T-helper 22 cell (primary cell): ENCODE measurements around the gene PDZD7.

ENCODE experiments used
- DNase-seq: peaks from one replicate; pipeline ENCODE4 v3.0.0-alpha.2; 2020; ENCODE audit warnings: low read depth

Gene PDZD7

DNA sequence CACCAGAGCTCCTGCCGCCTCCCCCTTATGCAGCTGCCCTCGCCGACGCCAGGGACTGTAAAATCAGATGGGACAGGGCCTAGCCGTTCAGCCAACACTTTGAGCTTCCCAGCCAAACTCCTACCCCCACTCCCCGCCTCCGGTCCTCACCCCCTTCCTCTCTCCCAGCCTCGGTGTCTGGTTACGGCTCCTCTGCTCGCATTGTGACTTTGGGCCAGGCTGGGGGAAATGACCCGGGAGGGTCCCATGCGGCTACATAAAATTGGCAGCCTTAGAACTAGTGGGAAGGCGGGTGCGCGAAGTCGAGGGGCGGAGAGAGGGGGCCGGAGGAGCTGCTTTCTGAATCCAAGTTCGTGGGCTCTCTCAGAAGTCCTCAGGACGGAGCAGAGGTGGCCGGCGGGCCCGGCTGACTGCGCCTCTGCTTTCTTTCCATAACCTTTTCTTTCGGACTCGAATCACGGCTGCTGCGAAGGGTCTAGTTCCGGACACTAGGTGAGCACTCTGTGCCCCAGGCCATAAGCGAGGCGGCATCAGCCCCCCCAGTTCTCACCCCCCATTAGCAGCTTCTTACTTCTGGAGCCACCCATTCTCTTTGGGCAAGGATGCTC, 30.8 kb upstream of the PDZD7 start, which contains the start of gene KAZALD1:
Gene KAZALD1 (plus strand): TSS at position 366 of the 608 bp plus-strand sequence. CDS start 604 bp downstream, outside the sequence.
- DNase-seq, result no peak

DNA sequence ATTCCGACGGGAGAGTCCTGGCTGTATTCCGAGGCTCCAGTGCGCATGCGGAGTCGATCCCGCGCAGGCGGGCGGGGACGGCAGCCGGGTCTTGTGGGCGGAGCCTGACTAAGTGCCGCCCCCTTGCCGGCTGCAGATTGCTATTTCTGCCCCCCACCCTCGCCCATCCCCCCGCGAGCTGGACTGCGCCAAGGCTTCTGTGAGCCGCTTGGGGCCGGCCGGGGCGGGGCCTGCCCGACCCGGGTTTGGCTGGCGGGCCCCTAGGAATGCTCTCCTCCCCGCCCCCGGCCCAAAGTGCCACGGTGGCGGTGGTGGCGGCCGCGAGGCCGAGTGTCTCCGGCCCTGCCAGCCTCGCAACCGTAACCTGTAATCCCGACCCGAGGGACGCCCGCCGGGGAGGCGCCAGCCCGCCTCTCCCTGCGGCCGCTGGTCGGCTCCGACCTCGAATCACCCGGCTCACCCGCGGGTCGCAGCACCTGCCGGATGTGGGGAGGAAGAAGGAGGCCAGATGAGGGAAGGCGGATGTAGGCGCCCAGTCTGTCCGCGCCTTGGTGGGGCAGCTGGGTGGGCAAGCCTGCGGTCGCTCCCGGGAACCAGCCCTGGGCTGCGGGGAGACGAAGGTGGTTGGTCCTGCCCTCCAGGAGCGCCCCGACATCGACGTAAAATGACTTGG, 30.2 kb upstream of the PDZD7 start:
- DNase-seq, result peak; percentile 77

- DNase-seq, result peak; percentile 73
Measured at GRCh38 chr10:101060036-101060950, 29.4 kb upstream of the PDZD7 start.

- no peak for DNase-seq
Measured at GRCh38 chr10:101056365-101057151, 25.6 kb upstream of the PDZD7 start.

DNA sequence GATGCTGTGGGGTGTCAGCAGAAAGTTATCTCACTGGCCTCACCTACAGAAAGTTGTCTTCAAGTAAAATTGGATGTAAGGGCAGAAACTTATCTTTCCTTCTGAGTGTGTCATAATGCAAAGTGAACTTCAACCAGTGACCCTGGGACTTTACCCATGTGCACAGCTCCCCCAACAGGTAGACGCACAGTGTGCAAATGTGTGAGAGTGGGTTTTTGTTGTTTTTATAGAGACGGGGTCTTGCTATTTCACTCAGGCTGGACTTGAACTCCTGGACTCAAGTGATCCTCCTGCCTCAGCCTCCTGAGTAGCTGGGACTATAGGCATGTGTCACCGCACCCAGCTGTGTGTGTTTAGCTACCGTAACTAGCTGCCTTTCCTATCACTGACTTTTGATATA, 24.5 kb upstream of the PDZD7 start:
- DNase-seq, result no peak

DNA sequence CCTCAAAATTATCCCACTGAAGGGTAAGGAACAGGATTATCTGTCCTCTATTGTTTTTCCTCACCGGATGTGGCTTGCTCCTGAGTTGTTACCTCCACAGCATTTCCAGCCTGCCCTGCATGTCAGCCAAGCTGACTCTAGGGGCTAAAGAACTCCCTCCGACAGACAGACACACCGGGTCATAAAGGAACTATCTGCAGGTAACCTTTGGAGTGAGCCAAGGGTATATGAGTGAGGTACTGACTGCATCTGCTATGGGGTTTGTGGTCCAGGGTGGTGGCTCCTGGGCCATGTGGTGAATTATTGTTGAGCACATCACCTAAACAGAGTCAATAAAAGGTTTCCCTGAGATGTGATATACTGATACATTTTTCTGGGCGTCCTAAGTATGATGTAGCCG, 23.9 kb upstream of the PDZD7 start:
- no peak for DNase-seq

DNA sequence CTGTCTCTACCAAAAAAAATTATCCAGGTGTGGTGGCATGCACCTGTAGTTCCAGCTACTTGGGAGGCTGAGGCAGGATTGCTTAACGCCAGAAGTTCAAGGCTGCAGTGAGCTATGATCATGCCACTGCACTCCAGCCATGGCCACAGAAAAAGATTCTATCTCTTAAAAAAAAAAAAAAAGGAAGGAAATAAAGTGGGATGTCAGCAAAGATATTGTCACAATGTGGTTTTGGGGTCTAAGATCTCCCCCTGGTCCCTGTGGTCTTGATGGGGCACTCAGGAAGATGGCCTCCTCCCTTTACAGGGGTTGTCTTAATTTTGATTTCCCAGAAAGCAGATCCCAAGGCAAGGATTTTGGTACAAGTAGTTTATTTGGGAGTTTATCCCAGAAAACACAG, 23.4 kb upstream of the PDZD7 start:
- no peak for DNase-seq

DNA sequence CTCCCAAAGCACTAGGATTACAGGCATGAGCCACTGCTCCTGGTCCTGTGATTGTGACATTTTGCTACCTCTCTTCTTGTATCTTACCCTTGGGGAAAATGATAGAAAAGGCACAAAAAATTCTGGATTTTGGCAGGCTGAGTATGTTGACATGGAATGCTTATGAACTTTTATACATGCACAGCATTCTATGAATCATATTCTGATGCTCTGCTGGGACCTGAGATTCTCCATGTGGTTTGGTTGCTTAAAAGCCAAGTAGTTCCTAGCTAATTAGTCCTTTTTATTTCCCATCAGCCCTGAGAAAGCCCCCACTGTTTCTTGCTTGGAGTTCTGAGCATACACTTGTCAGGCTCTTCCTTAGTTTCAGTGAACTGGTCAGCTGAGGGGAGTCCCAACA, 22.6 kb upstream of the PDZD7 start:
- DNase-seq, result no peak

GRCh38 chr10:101052285-101052684, 21.4 kb upstream of the PDZD7 start:
- no peak for DNase-seq

DNA sequence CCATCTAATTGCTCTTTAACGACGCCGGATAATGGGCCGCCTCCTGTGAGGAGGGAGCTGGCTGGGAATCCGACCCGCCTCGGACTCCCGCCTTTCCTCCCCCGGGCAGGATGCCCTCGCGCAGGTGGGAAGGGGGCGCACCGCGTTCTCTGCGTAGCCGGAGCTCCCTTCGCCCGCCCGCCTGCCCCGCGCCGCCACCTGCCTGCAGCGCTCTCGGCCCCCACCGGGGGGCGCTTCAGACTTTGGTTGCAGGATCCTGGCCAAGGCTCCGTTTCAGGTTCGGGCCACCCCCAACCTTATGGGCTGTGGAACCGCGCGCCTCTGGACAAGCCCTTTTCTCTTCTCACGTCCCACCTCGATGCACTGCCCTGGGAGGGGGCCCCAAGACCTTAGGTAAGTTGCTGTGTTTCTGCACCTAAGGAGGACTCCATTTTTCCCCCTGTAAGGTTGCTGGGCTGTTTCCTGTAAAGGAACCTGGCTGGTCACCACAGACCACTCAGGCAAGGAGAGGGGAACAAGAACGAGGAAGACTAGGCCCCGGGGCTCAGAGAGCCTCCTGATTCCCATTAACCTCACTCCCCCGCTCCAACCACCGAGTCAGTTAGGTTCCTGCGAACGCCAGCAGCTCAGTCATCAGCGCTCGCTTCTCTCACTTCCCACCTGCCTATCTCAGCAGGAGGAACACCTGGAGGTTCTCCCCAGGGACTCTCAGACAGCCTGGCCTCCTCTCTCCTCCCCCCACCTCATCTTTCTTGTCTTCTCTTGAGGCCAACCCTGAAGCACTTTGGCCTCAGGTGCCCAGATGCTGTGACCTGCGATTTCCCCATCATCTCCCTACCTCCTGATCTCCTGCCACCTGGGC, 19.5 kb upstream of the PDZD7 start:
- DNase-seq, result peak; percentile 53

- DNase-seq, result no peak
Measured at GRCh38 chr10:101047961-101048892, 17.3 kb upstream of the PDZD7 start.

- DNase-seq, result no peak
Measured at GRCh38 chr10:101047268-101047667, 16.3 kb upstream of the PDZD7 start.

DNA sequence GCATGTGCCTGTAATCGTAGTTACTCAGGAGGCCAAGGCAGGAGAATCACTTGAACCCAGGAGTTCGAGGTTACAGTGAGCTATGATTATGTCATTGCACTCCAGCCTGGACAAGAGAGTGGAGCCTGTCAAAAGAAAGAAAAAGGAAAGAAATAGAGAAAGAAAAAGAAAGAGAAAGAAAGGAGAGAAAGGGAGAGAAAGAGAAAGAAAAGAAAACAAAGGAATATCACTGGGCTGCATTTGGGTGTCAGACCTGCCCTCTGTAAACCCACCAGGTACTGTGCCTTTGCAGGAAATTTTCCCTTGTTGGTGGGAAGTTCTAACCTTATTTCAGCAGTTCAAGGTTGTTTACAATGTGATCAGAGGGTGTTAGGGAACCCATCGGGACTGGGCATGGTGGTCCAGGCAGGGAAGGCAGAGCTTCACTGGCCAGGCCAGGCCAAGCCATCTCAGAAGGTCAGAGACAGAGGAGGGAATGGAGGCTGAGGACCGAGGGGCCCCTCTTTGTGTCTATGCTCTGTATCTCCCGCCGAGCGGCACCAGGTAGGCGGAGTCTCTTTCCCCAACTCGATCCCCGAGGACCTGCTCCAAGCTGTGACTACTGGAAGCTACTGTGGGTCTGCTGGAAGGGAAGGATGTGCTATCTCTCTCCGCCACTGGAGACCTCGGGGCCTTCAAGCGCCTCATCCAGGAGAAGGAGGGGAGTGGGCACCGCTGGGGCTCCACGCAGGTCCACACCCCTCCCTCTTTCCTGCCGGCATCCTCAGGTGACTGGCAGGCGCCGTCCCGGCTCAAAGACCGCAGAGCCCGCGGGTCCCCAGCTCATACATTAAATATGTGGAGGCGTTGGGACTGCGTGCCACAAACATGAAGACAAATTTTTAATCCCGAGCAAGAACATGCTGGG, 15.7 kb upstream of the PDZD7 start:
- no peak for DNase-seq

GRCh38 chr10:101044117-101044516, 13.2 kb upstream of the PDZD7 start:
- no peak for DNase-seq

GRCh38 chr10:101043363-101043707, 12.4 kb upstream of the PDZD7 start:
- no peak for DNase-seq

GRCh38 chr10:101042667-101043362, 11.9 kb upstream of the PDZD7 start:
- peak; percentile 65 for DNase-seq

- DNase-seq, result no peak
Measured at GRCh38 chr10:101042118-101042517, 11.2 kb upstream of the PDZD7 start.

DNA sequence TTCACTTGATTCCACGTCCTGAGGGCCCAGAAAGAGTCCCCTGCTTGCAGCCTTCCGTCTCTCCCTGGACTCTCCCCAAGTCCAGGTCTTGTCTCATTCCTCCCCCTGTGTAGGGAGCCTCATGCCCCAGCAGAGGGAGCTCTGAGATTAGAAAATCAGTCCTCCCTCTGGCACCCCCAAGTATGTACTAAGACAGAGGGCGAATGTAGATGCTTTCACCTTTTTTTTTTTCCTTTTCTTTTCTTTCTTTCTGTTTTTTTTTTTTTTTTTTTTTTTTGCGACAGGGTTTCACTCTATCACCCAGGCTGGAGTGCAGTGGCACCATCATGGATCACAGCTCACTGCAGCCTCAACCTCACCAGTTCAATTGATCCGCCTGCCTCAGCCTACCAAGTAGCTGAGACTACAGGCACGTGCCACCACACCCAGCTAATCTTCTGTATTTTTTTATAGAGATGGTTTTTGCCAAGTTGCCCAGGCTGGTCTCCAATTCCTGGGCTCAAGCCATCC, 10.4 kb upstream of the PDZD7 start:
- DNase-seq, result peak; percentile 37
